Measurements from ENCODE around the gene SAP30. TPM values are rescaled to one million over a fixed set of nuclear protein-coding genes. Genes with fewer than 3 reads are reported as not detected.
A peak's percentile ranks its signal among the peaks of the same experiment; 100 is the strongest.

SAP30 gene, protein sequence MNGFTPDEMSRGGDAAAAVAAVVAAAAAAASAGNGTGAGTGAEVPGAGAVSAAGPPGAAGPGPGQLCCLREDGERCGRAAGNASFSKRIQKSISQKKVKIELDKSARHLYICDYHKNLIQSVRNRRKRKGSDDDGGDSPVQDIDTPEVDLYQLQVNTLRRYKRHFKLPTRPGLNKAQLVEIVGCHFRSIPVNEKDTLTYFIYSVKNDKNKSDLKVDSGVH
- total RNA-seq (2014; rRNA removed; shearing (Covaris generic)) = 34.0 and 37.1 TPM in 2 replicates

DNA sequence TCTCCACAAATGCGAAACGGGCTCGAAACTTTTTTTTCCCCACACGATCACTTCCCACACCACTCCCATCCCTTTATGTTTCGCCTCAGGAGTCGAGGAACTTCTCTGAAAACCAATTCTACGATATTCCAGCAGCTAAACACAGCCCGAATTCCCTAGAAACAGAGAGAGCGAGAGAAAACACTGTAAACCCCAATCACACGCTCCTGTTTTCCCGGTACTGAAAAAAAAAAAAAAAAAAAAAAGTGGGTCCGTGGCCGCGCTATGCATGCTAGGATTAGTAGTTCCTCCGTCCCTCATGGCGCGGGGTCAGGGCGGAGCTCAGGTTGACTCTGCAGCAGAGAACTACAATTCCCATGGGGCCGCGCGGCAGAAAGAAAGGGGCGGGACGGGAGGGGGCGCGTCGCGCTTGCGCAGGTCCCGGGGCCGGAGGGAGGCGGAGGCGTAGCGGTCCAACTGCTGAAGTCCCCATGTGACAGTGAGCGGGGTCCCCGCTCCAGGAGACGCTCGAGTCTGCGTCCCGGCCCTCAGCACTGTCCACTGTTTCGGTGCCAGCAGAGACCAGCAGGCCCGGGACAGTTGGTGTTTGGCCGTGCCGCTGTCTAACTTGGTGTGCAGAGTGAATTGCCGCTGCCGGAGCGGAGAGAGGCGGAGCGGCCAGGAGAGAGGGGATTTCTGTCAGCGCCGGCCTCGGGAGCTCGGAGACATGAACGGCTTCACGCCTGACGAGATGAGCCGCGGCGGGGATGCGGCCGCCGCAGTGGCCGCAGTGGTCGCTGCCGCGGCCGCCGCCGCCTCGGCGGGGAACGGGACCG is at the start of gene SAP30:
TSS of gene SAP30 (plus strand) at position 478 of the 815 bp plus-strand sequence. CDS start at position 707, 229 bp downstream.
- DNase-seq (ENCODE audit: low spot score) = peak; percentile 98
- in situ Hi-C loops (cut with HindIII; ENCODE audit: low sequenced_read_pairs) = no loop called here

DNA sequence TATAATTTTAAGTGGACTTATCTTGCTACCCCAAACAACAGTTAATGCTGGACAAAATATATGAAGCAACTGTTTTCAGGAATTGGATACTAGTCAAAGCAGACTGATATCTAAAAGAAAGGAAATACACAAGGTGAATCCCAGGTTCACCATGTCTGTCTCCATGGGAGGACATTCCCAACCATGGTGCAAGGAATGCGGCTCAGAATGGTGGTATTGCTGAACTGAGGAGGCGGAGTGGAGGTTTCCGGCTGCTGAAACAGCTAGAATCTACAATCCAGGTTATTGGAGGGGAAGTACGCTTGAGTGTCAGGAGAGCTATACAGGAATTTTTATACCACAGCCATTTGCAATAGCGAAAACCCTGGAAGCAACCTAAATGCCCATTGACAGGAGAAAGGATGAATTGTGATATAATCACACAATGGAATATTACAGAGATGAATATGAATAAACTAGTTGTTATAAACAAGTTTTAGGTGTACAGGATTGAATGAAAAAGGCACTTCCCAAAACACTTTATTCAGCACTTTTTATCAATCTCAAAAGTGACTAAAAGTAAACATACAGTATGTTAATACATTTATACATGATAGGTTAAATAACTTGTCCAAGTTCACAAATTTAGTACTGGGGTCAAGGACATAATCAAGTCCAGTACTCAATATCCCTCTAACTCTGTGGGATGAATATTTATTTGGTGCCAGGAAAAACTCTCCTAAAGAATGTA is 45.6 kb upstream of the SAP30 start:
- in situ Hi-C loops (cut with HindIII; ENCODE audit: low sequenced_read_pairs) = no loop called here
- no peak for DNase-seq (ENCODE audit: low spot score)

DNA sequence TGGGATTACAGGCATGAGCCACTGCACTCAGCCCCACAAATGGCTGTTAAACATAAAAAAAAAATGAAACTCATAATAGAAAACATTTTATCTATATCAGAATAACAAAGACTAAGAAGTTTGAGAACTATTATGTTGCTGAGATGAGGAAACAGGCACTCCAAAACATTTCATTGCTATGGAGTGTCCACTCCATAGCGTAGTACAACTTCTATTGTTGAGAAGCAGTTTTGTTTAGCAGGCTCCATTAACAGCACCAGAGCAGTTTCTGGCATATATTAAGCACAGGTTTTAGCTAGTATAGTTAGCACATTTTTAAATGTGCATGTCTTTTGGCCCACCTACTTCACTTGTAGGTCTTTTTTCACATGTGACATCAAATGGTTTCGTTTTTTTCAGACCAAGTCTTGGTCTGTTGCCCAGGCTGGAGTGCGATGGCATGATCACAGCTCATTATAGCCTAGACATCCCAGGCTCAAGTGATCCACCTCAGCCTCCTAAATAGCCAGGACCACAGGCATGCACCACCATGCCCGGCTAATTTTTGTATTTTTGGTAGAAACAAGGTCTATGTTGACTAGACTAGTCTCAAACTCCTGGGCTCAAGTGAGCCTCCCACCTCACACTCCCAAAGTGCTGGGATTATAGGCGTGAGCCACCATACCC is 42.4 kb upstream of the SAP30 start:
- DNase-seq (ENCODE audit: low spot score) = no peak
- in situ Hi-C loops (cut with HindIII; ENCODE audit: low sequenced_read_pairs) = no loop called here

DNA sequence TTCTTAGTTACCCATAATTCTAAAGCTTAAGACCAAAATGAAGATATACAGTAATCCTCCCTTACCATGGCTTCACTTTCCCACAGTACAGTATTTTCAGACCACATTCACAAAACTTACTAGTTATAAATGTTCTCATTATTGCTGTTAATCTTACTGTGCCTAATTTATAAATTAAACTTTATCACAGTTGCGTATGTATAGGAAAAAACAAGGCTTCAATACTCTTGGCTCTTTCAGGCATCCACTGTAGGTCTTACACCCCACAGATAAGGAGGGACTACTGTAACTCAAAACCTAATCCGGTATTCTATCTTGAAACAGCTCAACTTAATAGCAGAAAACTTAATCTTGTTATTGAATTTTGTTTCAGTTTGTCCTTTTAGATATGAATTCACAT is 40.2 kb upstream of the SAP30 start:
- in situ Hi-C loops (cut with HindIII; ENCODE audit: low sequenced_read_pairs) = no loop called here
- DNase-seq (ENCODE audit: low spot score) = no peak

DNA sequence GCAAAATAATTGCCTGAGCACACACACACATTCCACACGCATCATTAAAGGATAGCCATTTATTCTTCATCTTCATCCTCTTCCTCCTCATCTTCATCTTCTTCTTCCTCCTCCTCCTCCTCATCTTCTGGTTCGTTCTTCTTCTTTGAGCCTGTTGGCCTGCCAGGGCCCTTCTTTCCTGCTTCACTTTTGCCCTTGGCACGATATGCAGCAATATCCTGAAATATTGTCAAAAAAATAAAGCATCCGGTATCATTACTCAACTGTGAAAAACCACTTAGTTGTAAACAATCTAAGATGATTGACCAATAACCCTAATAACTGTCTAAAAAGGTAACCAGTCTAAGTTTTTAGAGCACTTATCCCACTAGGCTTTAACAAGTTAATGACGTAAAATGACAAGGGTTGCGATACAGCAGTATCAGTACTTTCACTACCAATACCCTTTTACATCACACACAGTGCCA is 38.7 kb upstream of the SAP30 start:
- in situ Hi-C loops (cut with HindIII; ENCODE audit: low sequenced_read_pairs) = no loop called here
- DNase-seq (ENCODE audit: low spot score) = no peak

DNA sequence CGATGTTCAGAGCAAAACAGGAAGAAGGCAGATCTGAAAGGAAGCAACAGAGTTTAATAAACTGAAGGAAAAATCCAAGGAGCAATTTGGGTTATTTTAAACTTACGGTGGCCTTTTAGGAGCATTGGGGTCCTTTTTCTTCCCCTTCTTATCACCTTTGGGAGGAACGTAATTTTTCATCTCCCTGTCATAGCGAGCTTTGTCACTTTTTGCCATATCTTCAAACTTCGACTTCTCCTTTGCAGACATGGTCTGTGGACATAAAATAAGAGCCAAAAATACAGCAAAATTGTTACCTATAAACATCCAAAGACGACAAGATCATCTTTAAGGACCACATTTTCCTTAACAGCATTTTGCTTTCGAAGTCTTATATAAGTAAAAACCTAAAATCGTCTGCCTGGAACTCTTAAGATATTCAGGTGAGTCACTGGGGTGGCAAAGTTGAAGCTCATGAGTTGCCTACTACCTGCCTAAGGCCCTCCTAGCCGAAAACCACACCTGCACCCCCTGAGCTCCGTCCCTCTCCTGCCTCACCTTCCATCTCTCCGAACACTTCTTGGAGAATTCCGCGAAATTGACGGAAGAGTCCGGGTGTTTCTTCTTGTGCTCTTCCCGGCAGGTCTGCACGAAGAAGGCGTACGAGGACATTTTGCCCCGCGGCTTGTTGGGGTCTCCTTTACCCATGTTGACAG is 37.6 kb upstream of the SAP30 start:
- in situ Hi-C loops (cut with HindIII; ENCODE audit: low sequenced_read_pairs) = no loop called here
- peak; percentile 35 for DNase-seq (ENCODE audit: low spot score)

DNA sequence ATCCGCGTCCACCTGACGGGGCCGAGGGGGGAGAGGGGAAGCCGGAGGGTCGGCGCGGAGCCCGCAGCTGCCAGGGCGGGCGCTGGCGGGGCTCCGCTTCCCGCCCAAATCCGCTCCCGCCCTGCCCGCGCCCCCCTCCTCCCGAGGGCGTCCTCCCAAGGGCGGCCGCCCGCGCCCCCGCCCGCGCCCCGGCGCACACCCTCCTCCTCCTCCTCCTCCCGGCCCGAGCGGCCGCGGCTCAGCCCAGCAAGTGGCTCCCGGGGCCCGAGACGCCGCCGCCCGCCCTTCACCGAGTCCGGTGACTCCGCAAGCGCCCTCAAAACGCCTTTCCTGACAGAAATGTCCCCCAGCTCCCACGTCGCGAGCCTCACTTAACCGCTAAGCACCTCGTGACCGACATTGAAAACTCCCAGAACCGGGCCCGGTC is 37.1 kb upstream of the SAP30 start:
- DNase-seq (ENCODE audit: low spot score) = no peak
- in situ Hi-C loops (cut with HindIII; ENCODE audit: low sequenced_read_pairs) = no loop called here

DNA sequence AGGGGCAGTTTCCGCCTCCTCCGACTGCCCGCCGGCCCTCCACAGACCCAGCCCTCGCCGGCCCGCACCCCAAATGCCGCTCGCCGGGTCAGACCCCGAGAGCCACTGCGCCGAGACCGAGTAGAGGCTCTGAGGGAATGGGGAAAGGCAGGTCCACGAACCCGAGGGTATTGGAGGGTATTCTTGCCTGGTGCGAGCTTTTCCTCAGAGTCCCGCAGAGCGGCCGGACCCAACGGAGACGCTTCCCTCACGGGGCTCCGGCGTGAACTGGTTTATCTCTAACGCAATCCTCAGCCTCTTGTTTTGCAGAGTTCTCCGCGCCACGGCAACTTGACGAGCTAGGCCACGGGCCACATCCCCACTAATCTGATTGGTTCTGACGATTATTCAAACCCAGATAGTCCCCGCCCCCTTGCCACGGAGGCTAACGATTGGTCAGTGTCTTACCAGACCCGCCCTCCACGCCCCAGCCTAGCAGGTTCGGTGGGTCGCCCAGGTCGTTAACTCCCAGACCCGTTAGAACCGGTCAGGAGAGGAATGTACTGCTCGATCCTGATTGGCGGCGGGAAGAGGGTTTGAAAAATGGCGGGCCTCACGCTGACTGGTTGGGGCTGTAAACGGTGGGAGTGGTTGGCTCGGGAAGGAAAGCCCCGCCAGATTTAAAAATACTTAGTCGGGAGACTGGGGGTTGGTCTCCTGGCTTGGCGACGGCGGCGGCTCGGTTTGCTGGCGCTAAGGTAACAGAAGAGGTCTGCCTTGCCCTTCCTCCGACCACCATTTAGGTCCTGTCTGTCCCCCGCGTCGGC is 36.5 kb upstream of the SAP30 start, which contains the start of gene HMGB2:
TSS of gene HMGB2 (minus strand) at position 274 of the 806 bp plus-strand sequence. CDS start 709 bp downstream, outside the sequence.
- in situ Hi-C loops (cut with HindIII; ENCODE audit: low sequenced_read_pairs) = no loop called here
- DNase-seq (ENCODE audit: low spot score) = peak; percentile 100

DNA sequence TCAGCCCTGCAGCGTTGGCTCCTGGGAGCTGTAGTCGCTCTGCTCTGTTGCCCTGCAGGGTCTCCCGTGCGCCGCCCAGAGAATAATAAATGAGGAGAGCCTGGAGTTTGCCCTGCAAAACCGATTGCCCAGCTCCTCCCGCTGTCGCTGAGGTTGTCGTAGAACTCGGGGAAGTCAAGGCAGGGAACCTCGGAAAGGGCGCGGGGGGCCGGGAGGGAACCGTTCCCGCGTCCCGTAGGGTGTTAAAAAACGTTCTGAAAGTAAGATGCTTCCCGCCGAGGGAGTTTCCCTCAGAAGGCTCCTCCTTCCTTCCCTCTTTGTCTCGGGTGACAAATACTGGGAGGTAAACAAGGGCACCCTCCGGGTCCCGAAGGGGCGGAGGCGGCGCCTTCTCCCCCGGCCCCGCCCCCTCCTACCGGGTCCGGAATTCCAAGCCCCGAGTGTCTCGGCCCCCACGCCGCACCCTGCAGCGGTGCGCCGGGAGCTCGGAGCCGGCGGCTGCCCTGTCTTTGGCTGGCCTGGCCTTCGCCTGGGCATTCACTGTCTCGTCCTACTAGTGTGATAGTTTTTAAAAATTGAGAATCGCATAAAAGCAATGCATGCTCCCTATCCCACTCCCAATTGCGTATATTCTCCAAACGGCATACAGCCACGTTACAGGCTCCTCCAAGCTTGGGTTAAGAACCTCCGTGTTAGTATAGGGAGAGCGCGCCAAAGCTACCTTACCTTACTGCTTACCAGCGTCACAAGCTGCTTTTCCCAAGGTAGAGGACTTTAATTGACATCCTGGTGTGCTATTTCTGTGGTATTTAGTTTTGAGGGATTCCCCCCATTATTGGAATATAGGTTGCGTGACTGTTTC is 35.6 kb upstream of the SAP30 start:
- in situ Hi-C loops (cut with HindIII; ENCODE audit: low sequenced_read_pairs) = no loop called here
- peak; percentile 66 for DNase-seq (ENCODE audit: low spot score)

DNA sequence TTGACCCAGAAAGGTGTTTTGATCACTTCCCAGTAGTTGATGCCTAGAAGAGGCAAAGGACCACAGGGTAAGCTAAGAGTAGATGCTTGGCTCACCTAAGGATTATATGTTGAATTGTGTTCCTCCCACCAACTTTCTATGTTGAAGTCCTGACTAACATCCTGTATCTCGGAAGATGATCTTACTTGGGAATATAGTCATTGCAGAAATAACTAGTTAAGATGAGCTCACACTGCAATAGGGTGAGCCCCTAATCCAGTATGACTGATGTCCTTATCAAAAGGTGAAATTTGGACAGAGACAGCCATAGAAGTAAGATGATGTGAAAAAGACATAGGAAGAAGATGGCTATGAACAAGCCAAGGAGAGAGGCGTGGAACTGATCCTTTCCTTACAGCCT is 33.3 kb upstream of the SAP30 start:
- in situ Hi-C loops (cut with HindIII; ENCODE audit: low sequenced_read_pairs) = no loop called here
- no peak for DNase-seq (ENCODE audit: low spot score)

DNA sequence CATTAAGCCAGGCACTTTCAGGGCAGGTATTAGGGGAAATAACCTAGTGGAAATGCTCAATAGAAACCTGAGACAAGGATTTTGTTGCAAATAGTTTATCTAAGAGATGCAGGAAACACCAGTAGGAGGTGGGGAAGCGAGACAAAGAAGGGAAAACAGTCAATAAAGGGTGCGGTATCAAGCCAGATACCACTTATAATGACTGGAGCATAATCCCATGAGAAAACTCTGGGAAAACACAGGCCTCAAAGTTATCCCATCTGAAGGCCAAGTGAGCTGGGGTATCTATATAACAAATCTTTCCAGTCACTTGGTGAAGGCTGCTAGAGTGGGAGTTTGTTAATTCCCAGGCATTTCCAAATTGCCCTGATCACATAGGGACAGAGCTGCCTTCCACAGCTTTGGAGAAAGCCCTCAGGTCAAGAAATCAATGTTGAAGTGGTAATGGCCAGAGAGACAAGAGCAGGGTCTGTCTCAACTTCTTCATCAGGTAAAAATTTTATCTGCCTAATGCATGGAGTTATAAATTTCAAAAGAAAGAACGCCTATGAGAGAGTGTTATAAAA is 26.8 kb upstream of the SAP30 start:
- in situ Hi-C loops (cut with HindIII; ENCODE audit: low sequenced_read_pairs) = no loop called here
- no peak for DNase-seq (ENCODE audit: low spot score)

DNA sequence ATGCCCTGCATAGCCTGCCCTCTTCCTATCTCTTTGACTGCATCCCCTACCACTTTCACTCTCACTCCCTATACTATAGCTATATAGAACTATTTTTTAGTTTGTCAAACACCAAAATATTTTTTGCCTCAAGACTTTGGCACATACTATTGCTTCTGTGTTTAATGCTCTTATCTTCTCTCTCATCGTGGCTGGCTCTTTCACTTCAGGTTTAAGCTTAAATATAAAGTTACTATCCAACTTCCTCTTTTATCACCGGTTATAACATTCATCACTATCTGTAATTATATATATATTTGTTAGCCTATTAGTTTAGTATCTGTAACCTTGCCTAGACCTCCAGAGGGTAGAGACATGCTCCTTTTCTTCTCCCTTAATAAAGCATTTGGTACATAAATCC is 25.1 kb upstream of the SAP30 start:
- no peak for DNase-seq (ENCODE audit: low spot score)
- in situ Hi-C loops (cut with HindIII; ENCODE audit: low sequenced_read_pairs) = no loop called here

DNA sequence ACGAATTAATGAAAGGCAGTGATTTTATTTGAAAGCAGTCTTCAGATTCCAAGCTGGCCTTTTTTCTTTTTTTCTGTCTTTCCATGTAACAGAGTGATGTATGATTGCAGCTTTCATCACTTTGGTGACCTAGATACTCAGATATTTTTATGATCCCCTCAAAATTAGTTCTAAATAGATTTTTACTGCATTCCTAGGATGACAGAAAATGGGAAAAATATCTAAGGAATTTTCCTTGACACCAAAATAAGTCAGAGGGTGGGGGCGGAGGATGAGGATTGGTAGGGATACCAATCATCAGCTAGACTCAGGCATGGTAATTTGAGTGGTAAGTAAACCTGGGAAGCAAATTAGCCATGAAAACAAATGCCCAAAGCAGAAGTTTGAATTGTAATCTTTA is 24.7 kb upstream of the SAP30 start:
- in situ Hi-C loops (cut with HindIII; ENCODE audit: low sequenced_read_pairs) = no loop called here
- no peak for DNase-seq (ENCODE audit: low spot score)

DNA sequence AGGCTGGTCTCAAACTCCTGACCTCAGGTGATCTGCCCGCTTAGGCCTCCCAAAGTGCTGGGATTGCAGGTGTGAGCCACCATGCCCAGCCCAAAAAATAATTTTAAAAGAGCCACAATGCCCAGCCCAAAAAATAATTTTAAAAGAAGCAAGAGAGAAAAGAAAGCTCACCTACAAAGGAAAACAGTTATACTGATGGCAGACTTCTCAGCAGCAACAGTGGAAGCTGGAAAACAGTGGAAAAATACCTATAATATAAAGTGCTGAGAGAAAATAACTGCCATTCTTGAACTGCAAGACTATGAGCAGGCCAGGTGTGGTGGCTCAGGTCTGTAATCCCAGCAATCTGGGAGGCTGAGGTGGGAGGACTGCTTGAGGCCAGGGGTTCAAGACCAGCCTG is 23.3 kb upstream of the SAP30 start:
- in situ Hi-C loops (cut with HindIII; ENCODE audit: low sequenced_read_pairs) = no loop called here
- no peak for DNase-seq (ENCODE audit: low spot score)

DNA sequence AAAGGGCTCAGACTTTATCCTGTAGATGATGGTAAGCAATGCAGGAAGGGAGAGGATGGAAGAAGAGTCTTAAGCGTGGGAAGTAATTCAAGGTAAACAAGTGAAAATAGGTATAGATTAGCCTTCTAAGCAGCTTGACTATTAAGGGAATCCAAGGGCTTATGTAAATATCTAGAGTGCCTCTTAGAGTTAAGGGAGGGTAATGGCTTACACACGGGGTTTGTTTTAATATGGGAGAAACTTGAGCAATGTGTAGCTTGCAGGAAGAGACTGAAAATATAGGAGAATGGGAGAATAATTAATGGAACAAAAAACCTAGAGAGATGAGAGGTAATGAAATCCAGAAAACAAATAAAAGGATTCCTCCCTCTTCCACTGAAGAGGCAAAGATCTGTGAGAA is 12.8 kb upstream of the SAP30 start:
- no peak for DNase-seq (ENCODE audit: low spot score)

DNA sequence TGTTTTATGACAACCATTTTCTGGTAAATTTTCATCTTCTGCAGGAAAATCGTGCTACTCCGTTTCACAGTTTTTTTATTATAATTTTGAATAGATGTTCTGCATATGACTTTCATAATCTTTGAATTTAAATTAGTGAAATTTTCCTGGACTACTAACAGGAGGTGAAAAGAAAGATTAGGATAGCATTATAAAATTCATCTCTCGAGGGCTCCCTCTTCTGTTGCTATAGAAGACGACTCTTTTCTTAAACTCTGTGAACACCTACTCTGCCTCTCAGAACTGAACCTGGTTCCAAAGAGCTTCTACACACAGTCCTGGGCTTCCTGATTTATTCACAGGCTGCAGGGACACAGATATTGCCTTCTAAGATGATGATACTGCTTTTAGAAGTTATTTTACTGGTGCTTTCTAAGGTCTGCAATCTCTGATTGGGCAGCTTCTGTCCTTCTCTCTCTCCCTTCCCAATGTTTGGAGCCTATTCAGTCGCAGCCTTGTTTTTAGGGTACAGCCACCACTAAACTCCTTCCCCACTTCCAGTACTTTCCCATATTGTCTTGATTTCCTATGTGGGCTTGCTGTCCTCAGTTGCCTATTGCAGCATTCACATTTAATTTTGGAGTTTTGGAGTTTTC is 10.1 kb upstream of the SAP30 start:
- no peak for DNase-seq (ENCODE audit: low spot score)
- in situ Hi-C loops (cut with HindIII; ENCODE audit: low sequenced_read_pairs) = no loop called here

More for the DNA sequence above, 12.8 kb upstream of the SAP30 start:
- in situ Hi-C loops (cut with HindIII; ENCODE audit: low sequenced_read_pairs) = no loop called here

Data from G401 (cell line).